SIG-M5 treated with dmso at 0.1 percent for 504 hours (cell line): ENCODE data around the gene KIAA0825.
"Not testable (repeated sequence)": the region's sequence is repeated elsewhere in the genome, so short reads cannot be mapped to it uniquely, and the experiment has no call there.

Experiments
- DNase-seq: peaks from one replicate; lab custom pipeline; 2025; ENCODE audit not compliant: unreplicated experiment; lab: John Stamatoyannopoulos, UW

KIAA0825 gene

DNA sequence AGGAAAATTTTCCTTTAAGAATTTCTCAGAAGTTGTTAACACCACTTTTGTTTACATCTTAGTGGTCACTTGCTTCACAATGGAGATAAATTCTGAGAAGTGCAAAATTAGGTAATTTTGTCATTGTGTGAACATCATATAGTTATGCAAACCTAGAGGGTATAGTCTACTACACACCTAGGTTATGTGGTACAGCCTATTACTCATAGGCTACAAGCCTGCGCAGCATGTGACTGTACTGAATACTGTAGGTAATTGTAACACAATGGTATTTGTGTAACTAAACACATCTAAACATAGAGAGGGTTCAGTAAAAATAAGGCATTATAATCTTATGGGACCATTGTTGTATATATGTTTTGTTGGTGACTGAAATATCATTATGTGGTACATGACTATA lies 488.3 kb downstream of the KIAA0825 start:
- DNase-seq: no peak

GRCh38 chr5:94125107-94125506 lies 493.3 kb downstream of the KIAA0825 start:
- DNase-seq: no peak

GRCh38 chr5:94116317-94116716 lies 502.1 kb downstream of the KIAA0825 start:
- not testable (repeated sequence) for DNase-seq

DNA sequence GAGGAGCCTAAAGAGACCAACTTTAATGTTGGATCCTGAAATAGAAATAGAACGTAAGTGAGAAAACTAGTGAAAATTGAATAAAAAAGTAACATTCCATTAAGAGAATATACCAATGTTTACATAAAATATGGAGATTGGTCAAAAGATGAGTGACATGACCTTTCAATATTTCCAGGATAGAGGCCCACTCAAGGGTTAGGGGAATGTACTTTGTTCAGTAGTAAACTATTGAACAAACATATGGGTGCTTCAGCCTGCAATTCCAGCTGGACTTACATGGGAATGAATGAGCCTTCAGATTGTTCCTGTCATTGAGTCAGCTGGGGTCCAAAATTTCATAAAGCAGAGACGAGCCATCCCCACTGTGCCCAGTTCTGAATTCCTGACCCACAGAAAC lies 505.3 kb downstream of the KIAA0825 start:
- no peak for DNase-seq

DNA sequence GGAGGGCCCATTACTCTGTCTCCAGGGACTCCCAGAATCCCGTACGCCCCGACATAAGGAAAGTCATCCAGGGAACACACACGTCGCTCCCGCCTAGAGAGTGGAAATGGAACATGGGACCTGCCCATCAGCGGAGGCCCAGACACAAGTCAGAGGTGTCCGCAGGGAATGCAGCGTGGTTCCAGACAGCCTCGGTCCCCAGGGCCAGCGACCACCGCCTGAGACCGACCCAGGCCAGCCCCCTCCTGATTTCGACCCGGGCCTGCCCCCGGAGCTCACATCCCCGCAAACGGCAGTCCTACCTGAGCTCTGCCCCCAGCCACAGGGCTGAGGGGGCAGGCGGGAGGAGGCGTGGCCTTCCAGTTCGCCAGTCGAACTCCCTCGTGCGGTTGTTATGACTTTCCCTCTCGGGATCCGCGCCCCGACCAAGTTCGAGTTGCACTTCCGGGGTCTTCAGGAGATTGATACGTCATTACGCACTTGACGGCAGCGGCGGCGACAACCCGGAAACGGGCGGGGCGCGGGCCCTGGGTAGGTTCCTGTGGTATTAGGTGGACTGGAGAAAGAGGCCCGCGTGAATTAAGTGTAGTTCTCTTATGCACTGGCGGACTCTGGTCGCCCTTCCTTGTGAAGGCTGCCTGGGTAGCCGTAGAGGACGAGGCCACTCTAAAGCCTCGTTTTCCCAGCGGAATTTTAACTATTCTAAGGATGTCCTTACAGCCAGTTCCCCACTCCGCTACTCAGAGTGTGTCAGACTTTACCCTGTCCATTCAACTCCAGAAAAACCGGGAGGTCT lies 507.0 kb downstream of the KIAA0825 start:
- DNase-seq: peak; percentile 95

- no peak for DNase-seq
Observed at GRCh38 chr5:94103514-94104245, 514.7 kb downstream of the KIAA0825 start.
